HG02763 (cell line): ENCODE measurements around the gene TP53I11.

Experiments
- ATAC-seq: cut with Tn5 transposase; IDR thresholded peaks from one replicate; pipeline ENCODE4 v1.9.1; 2021; ENCODE audit warnings: mild to moderate bottlenecking, moderate library complexity; ENCODE audit not compliant: unreplicated experiment

TP53I11 gene

GRCh38 chr11:44959064-44959463, 8.4 kb upstream of the TP53I11 start:
- ATAC-seq, result no peak

GRCh38 chr11:44957776-44958564, 7.3 kb upstream of the TP53I11 start:
- ATAC-seq, result no peak

- ATAC-seq, result no peak
Observed at GRCh38 chr11:44957040-44957515, 6.4 kb upstream of the TP53I11 start.

- ATAC-seq, result no peak
Observed at GRCh38 chr11:44955015-44955738, 4.5 kb upstream of the TP53I11 start.

- ATAC-seq, result no peak
Observed at GRCh38 chr11:44954051-44954906, 3.6 kb upstream of the TP53I11 start.

GRCh38 chr11:44952500-44953260, 2.0 kb upstream of the TP53I11 start:
- no peak for ATAC-seq

- no peak for ATAC-seq
Observed at GRCh38 chr11:44952082-44952481, 1.4 kb upstream of the TP53I11 start.

- no peak for ATAC-seq
Observed at GRCh38 chr11:44950031-44950624, 555 bp downstream of the TP53I11 start.

GRCh38 chr11:44949160-44950030, 1.3 kb downstream of the TP53I11 start:
- ATAC-seq, result no peak

- no peak for ATAC-seq
Observed at GRCh38 chr11:44948155-44948554, 2.5 kb downstream of the TP53I11 start.

- ATAC-seq, result no peak
Observed at GRCh38 chr11:44947114-44947513, 3.6 kb downstream of the TP53I11 start.

- no peak for ATAC-seq
Observed at GRCh38 chr11:44946263-44946662, 4.4 kb downstream of the TP53I11 start.

GRCh38 chr11:44945666-44946065, 5.0 kb downstream of the TP53I11 start:
- no peak for ATAC-seq

- no peak for ATAC-seq
Observed at GRCh38 chr11:44944853-44945235, 5.8 kb downstream of the TP53I11 start.

GRCh38 chr11:44944181-44944852, 6.4 kb downstream of the TP53I11 start:
- no peak for ATAC-seq

GRCh38 chr11:44943696-44944095, 7.0 kb downstream of the TP53I11 start:
- ATAC-seq, result no peak

- ATAC-seq, result peak; percentile 71
Observed at GRCh38 chr11:44943118-44943517, 7.6 kb downstream of the TP53I11 start.
